Tibial nerve (tissue), 4 donors: Measurements from ENCODE around the gene PLSCR2.
"Not testable (repeated sequence)": the region's sequence is repeated elsewhere in the genome, so short reads cannot be mapped to it uniquely, and the experiment has no call there.

ENCODE experiments used
- EP300 ChIP-seq, 2 donors: sonication (generic); formaldehyde crosslinking; IDR thresholded peaks; one replicate each; pipeline ENCODE4 v1.6.1; 2017; ENCODE audit warnings: antibody characterized with exemption in 2 of 2, mild to moderate bottlenecking in 1 of 2
- POLR2A ChIP-seq, 2 donors: fragments of 450-650 bp; IDR thresholded peaks; one replicate each; pipeline ENCODE4 v1.6.1; 2017; ENCODE audit warnings: antibody characterized with exemption in 2 of 2, mild to moderate bottlenecking in 2 of 2, moderate library complexity in 2 of 2
- TF ChIP-seq, protein P1 (sequence below), 5 experiments: fragments of 200-600 bp in 3 of 5; fragments of 450-650 bp in 2 of 5; sonication (generic) in 3 of 5; IDR thresholded peaks; one replicate each; pipeline ENCODE4 v1.5.1; 2016 to 2019; ENCODE audit warnings: antibody characterized with exemption in 5 of 5, mild to moderate bottlenecking in 3 of 5, moderate library complexity in 2 of 5

DNA sequence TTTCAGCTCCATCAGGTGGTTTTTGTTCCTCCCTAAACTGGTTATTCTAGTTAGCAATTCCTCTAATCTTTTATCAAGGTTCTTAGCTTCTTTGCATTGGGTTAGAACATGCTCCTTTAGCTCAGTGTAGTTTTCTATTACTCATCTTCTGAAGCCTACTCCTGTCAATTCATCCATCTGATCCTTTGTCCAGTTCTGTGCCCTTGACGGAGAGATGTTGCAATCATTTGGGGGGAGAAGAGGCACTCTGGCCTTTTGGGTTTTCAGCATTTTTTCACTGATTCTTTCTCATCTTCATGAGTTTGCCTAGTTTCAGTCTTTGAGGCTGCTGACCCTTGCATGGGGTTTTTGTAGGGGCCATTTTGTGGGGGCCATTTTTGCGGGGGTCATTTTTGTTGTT, 5.6 kb upstream of the PLSCR2 start:
- not testable (repeated sequence) for TF ChIP-seq EP300, POLR2A (IDR thresholded peaks at IDR 0.05)
- TF ChIP-seq, protein P1, sequence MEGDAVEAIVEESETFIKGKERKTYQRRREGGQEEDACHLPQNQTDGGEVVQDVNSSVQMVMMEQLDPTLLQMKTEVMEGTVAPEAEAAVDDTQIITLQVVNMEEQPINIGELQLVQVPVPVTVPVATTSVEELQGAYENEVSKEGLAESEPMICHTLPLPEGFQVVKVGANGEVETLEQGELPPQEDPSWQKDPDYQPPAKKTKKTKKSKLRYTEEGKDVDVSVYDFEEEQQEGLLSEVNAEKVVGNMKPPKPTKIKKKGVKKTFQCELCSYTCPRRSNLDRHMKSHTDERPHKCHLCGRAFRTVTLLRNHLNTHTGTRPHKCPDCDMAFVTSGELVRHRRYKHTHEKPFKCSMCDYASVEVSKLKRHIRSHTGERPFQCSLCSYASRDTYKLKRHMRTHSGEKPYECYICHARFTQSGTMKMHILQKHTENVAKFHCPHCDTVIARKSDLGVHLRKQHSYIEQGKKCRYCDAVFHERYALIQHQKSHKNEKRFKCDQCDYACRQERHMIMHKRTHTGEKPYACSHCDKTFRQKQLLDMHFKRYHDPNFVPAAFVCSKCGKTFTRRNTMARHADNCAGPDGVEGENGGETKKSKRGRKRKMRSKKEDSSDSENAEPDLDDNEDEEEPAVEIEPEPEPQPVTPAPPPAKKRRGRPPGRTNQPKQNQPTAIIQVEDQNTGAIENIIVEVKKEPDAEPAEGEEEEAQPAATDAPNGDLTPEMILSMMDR (IDR thresholded peaks at IDR 0.05) = not testable (repeated sequence)
